Activated naive CD8-positive, alpha-beta T cell (primary cell): Measurements from ENCODE around the gene SLIT1.
"Not testable (repeated sequence)": the region's sequence is repeated elsewhere in the genome, so short reads cannot be mapped to it uniquely, and the experiment has no call there.

Experiments used
- H3K27ac Mint-ChIP-seq: one replicate; pipeline ENCODE4 v1.8.0; 2021; ENCODE audit warnings: mixed read lengths
- H3K27me3 Mint-ChIP-seq: one replicate; pipeline ENCODE4 v1.8.0; 2021; ENCODE audit warnings: mixed read lengths
- H3K36me3 Mint-ChIP-seq: one replicate; pipeline ENCODE4 v1.8.0; 2021; ENCODE audit warnings: mixed read lengths
- H3K4me1 Mint-ChIP-seq: one replicate; pipeline ENCODE4 v1.8.0; 2021; ENCODE audit warnings: low read depth, mixed read lengths
- H3K4me3 Mint-ChIP-seq: one replicate; pipeline ENCODE4 v1.8.0; 2021; ENCODE audit warnings: mild to moderate bottlenecking, mixed read lengths
- H3K9me3 Mint-ChIP-seq: one replicate; pipeline ENCODE4 v1.8.0; 2021; ENCODE audit warnings: low read depth, mixed read lengths

SLIT1 gene

DNA sequence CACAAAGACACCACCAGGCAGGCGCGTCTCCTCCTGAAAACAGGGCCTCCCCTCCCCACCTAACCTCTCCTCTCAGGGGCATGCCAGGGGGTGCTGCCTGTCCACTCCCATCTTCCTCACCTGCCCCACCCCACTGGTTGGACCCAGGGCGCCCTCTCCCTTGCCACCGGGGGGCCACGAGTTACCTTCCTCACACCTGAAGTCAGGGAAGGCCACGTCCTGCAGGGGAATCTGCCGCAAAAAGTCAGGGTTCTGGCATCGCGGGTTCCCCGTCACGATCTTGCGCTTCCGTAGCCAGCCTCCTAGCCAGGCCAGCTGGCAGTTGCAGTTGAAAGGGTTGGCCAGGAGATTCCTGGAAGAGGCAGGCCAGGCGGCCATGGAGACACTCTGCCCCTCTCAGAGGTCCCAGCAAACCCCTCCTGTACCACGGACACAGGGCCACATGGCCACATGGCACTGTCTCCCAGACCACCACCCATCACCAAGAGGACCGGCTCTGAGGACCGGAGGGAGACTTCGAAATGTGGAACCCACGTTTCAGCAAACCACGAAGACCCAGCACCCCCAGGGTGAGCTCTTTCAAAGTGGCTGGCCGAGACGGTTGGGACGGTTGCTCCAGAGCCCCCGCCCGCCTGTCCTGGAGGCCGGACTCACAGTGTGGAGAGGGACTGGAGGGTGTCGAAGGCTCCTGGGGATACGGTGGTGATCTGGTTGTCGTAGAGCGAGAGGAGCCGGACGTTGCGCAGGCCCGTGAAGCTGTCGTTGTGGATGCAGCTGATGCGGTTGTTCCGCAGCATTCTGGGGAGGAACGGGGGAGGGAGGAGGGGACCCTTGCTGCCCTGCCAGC lies 142.8 kb downstream of the SLIT1 start:
- H3K4me1 Mint-ChIP-seq, result no peaks in the 10 kb centered on the region
- H3K9me3 Mint-ChIP-seq, result no peaks in the 10 kb centered on the region
- H3K27me3 Mint-ChIP-seq, result no peaks in the 10 kb centered on the region
- H3K4me3 Mint-ChIP-seq, result no peak overlapping the region
- H3K36me3 Mint-ChIP-seq, result no peaks in the 10 kb centered on the region
- H3K27ac Mint-ChIP-seq, result no peak overlapping the region

DNA sequence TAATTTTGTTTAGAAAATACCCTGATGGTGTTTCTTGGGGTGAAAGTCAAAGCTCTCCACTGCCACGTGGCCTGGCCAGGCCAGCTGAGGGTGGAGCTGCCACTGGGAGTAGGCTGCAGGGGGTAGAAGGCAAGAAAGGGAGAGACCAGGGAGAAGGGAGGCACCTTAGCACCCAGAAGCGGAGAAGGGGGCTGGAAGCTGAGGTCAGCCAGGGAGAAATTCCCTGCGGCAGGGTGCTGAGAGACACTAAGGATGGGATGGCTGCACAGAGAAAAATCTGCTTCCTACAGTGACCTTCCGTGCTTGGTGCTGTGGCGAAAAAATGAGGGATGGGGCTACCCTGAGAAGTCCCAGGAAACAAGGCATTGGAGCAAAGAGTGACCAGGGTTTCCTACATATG lies 143.7 kb downstream of the SLIT1 start:
- no peaks in the 10 kb centered on the region for H3K27me3 Mint-ChIP-seq
- no peak overlapping the region for H3K4me3 Mint-ChIP-seq
- no peaks in the 10 kb centered on the region for H3K36me3 Mint-ChIP-seq
- H3K27ac Mint-ChIP-seq, result no peak overlapping the region
- peaks cover 7% of the 10 kb centered on the region for H3K4me1 Mint-ChIP-seq
- H3K9me3 Mint-ChIP-seq, result no peaks in the 10 kb centered on the region

DNA sequence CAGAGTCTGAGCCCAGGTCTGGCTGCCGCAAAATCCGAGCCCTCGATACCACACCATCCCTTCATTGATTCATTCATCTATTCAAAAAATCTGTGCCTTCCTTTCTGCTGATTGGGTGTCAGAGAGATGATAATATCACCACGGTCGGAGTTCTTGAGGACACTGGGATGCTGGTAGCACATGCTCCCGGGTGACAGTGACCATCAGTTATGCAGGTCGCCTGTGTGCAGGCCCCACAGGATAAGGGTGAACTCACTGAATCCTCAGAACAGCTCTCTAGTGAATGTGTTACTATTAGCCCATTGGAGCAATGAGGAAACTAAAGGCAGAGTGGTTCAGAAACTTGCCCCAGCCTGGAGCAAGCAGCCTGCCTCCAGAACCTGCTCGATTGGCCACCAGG lies 145.1 kb downstream of the SLIT1 start:
- H3K9me3 Mint-ChIP-seq, result no peaks in the 10 kb centered on the region
- H3K36me3 Mint-ChIP-seq, result no peaks in the 10 kb centered on the region
- H3K27ac Mint-ChIP-seq, result no peak overlapping the region
- peaks cover 9% of the 10 kb centered on the region for H3K4me1 Mint-ChIP-seq
- no peak overlapping the region for H3K4me3 Mint-ChIP-seq
- H3K27me3 Mint-ChIP-seq, result peaks cover 2% of the 10 kb centered on the region

DNA sequence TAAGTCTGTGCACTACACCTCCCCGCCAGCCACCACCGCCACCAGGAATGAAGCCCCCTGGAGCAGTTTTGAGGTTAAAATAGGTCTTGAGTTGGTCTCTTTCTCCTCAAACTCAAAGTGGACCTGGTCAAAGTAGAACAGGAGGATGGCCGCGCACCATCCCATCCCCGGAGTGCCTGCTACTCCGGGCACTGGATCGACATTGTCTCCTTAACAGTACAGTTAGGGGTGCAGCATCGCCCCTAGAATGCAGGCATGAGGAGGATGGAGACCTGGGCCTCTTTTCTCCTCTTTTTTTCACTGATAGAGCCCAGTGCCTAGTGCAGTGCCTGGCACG lies 145.5 kb downstream of the SLIT1 start:
- Mint-ChIP-seq H3K27me3 (peaks cover 2% of the 10 kb centered on the region), H3K9me3 (no peaks in the 10 kb centered on the region), H3K4me3 (no peak overlapping the region), H3K36me3 (no peaks in the 10 kb centered on the region), H3K27ac (no peak overlapping the region), H3K4me1 (peaks cover 9% of the 10 kb centered on the region)

DNA sequence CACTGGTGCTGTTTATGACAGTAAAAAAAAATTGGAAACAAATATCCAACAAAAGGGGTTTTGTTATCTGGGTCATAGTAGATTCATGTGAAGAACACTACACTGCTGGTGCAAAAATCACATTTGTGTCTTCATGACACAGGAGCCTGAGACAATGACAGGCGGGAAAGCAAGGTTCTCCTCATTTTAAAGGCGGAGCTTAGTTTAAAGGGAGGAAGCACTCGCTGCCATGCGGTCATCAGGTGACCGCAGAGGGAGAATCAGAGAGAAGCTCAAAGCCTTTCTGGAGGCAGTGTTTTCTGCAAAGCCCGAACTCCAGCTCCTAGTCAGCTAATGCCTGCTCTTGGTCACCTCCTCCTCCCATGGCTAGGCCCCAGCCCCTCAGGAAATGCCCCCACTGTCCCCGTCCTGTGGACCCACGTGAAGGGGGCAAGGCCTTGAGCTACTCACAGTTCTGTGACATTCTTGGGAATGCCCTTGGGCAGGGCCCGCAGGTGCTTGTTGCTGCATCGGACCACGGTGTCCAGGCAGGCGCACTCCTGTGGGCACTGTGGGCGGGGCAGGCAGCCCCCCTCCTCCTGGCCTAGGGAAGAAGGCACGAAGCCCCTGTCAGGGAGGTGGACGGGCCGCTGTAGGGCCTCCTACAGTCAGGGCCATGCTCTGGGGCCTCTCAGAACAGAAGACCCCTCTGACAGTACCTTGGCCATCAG lies 146.1 kb downstream of the SLIT1 start:
- Mint-ChIP-seq H3K27me3 (peaks cover 4% of the 10 kb centered on the region), H3K9me3 (no peaks in the 10 kb centered on the region), H3K4me1 (peaks cover 9% of the 10 kb centered on the region), H3K27ac (no peak overlapping the region), H3K4me3 (no peak overlapping the region), H3K36me3 (no peaks in the 10 kb centered on the region)

DNA sequence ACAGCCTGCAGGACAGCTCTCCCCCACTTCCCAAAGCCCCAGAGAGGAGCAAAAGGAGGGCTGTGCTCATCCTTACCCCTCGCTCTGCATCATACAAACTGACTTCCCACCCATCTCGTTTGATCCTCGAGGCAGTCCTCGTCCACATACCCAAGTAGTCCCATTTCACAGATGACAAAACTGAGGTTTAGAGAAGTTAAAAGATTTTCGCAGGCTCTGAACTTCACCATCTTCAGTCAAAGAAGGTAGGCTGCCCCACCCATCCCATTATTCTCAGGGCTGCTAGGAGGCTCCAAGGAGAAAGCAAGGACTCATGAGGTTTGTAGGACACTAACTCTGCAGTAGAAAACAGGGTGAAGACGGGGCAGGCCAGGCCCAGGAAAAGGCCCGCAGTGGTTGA lies 147.1 kb downstream of the SLIT1 start:
- no peaks in the 10 kb centered on the region for H3K36me3 Mint-ChIP-seq
- H3K27me3 Mint-ChIP-seq, result peaks cover 4% of the 10 kb centered on the region
- peaks cover 9% of the 10 kb centered on the region for H3K4me1 Mint-ChIP-seq
- H3K27ac Mint-ChIP-seq, result no peak overlapping the region
- H3K4me3 Mint-ChIP-seq, result no peak overlapping the region
- H3K9me3 Mint-ChIP-seq, result no peaks in the 10 kb centered on the region

GRCh38 chr10:97037365-97038361 lies 148.1 kb downstream of the SLIT1 start:
- H3K27me3 Mint-ChIP-seq, result peaks cover 4% of the 10 kb centered on the region

DNA sequence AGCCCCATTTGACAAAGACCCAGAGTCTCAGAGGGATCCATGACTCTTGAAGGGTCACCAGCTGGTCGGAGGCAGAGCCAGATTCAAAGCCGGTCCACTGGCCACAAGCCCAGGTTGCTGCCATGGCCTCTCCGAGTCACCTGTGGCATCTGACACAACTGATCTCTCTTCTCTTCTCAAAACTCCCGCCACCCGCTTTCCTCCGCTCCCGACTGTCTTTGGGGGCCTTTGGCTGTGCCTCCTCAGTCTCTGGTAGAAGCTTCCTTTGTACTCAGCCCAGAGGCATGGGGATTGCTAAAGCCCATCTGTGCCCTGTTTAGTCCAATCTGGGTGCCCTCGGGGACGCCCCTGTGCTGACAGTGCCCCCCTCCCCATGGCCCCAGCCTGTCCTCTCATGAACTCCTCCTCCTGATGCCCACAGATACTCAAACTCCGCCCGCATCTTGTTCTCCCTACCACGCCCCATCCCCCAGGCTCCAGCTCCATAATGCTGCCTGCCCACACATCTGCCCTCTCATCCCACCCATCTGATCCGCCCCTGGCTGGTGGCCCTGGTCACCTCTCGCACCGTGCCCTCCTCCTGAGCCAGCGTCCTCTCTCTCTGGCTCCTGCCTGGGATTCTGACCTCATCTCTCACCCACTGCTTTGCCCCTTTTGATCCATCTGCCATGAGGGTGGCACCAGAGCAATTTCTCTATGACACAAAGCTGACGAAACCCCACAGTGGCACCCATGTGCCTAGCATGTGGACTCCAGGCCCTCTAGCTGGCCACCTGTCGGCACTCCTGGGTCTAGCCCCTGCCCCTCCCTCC lies 150.6 kb downstream of the SLIT1 start:
- H3K27me3 Mint-ChIP-seq, result peaks cover 4% of the 10 kb centered on the region
- no peak overlapping the region for H3K27ac Mint-ChIP-seq
- H3K4me3 Mint-ChIP-seq, result no peak overlapping the region
- H3K36me3 Mint-ChIP-seq, result no peaks in the 10 kb centered on the region
- H3K9me3 Mint-ChIP-seq, result no peaks in the 10 kb centered on the region
- H3K4me1 Mint-ChIP-seq, result peaks cover 9% of the 10 kb centered on the region

More at GRCh38 chr10:97037365-97038361, 148.1 kb downstream of the SLIT1 start:
- H3K4me3 Mint-ChIP-seq, result peak overlapping the region; percentile 79
- H3K36me3 Mint-ChIP-seq, result no peaks in the 10 kb centered on the region
- peaks cover 9% of the 10 kb centered on the region for H3K4me1 Mint-ChIP-seq
- H3K27ac Mint-ChIP-seq, result no peak overlapping the region
- no peaks in the 10 kb centered on the region for H3K9me3 Mint-ChIP-seq

DNA sequence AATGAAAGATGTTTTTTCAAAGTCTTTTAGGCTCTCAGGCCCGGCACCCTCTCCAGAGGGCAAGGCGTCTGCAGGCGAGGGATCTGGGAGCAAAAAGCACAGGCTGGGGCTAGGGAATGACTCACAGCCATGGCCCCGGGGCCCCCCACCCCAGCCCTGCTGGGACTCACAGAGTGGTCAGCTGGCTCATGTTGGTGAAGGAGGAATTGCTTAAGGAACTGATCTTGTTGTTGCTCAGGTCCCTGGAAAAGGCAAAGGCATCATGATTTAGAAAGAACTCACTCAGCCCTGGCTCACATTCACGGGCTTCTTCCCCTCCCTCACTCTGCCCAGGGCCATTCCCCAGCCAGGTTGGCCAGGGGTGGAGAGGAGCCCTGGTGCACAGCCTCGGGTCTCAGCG lies 151.5 kb downstream of the SLIT1 start:
- no peaks in the 10 kb centered on the region for H3K36me3 Mint-ChIP-seq
- no peak overlapping the region for H3K4me3 Mint-ChIP-seq
- H3K27ac Mint-ChIP-seq, result no peak overlapping the region
- H3K4me1 Mint-ChIP-seq, result peaks cover 9% of the 10 kb centered on the region
- H3K9me3 Mint-ChIP-seq, result no peaks in the 10 kb centered on the region
- peaks cover 4% of the 10 kb centered on the region for H3K27me3 Mint-ChIP-seq

GRCh38 chr10:97033841-97034240 lies 151.9 kb downstream of the SLIT1 start:
- H3K4me3 Mint-ChIP-seq, H3K27me3 Mint-ChIP-seq, H3K9me3 Mint-ChIP-seq, H3K36me3 Mint-ChIP-seq, H3K27ac Mint-ChIP-seq, H3K4me1 Mint-ChIP-seq: not testable (repeated sequence)

- peaks cover 4% of the 10 kb centered on the region for H3K27me3 Mint-ChIP-seq
- H3K4me3 Mint-ChIP-seq, result no peak overlapping the region
- H3K9me3 Mint-ChIP-seq, result no peaks in the 10 kb centered on the region
- H3K27ac Mint-ChIP-seq, result no peak overlapping the region
- peaks cover 7% of the 10 kb centered on the region for H3K4me1 Mint-ChIP-seq
- H3K36me3 Mint-ChIP-seq, result no peaks in the 10 kb centered on the region
Observed at GRCh38 chr10:97032624-97033023, 153.1 kb downstream of the SLIT1 start.

- peaks cover 4% of the 10 kb centered on the region for H3K27me3 Mint-ChIP-seq
- no peak overlapping the region for H3K27ac Mint-ChIP-seq
- no peak overlapping the region for H3K4me3 Mint-ChIP-seq
- no peaks in the 10 kb centered on the region for H3K4me1 Mint-ChIP-seq
- H3K9me3 Mint-ChIP-seq, result no peaks in the 10 kb centered on the region
- no peaks in the 10 kb centered on the region for H3K36me3 Mint-ChIP-seq
Observed at GRCh38 chr10:97031459-97031858, 154.3 kb downstream of the SLIT1 start.

DNA sequence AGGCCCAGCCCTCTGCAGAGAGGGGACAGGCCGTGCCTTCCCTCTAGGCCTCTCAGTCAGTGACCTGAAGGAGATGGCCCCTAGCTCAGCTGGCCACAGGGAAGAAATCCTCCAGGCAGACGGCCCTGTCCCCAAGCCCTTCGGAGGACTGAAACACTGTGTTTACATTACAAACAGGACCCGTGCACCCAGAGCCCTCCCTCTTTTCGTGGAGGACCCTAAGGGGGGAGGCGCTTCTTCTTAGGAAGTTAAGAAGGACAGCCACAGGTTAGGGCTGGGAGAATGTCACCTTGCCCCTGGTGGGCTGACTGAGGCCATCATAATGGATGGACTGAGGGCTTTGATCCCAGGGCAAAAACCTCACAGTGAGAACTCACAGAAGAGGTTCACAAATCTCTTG lies 154.9 kb downstream of the SLIT1 start:
- Mint-ChIP-seq H3K9me3 (no peaks in the 10 kb centered on the region), H3K4me1 (no peaks in the 10 kb centered on the region), H3K27me3 (peaks cover 2% of the 10 kb centered on the region)

GRCh38 chr10:97029271-97029670 lies 156.5 kb downstream of the SLIT1 start:
- H3K4me1 Mint-ChIP-seq, result no peaks in the 10 kb centered on the region
- H3K9me3 Mint-ChIP-seq, result no peaks in the 10 kb centered on the region
- H3K4me3 Mint-ChIP-seq, result no peak overlapping the region
- H3K36me3 Mint-ChIP-seq, result no peaks in the 10 kb centered on the region
- H3K27ac Mint-ChIP-seq, result peak overlapping the region; percentile 24
- no peaks in the 10 kb centered on the region for H3K27me3 Mint-ChIP-seq

More for the DNA sequence above, 154.9 kb downstream of the SLIT1 start:
- H3K36me3 Mint-ChIP-seq, result no peaks in the 10 kb centered on the region
- no peak overlapping the region for H3K4me3 Mint-ChIP-seq
- no peak overlapping the region for H3K27ac Mint-ChIP-seq
